Activated gamma-delta T cell treated with anti-CD3 and anti-CD28 coated beads, Interleukin-2, amount 50 U/mL, for 16 hours (primary cell): ENCODE results near the gene POGK.
"Not testable (repeated sequence)": the region's sequence is repeated elsewhere in the genome, so short reads cannot be mapped to it uniquely, and the experiment has no call there.

ENCODE experiments used
- DNase-seq: peaks from one replicate; pipeline ENCODE4 v3.0.0-alpha.2; 2020; ENCODE audit warnings: low read depth

The POGK gene

GRCh38 chr1:166857995-166858394 lies 18.7 kb downstream of the POGK start:
- DNase-seq = no peak

- DNase-seq = no peak
These were observed 19.6 kb downstream of the POGK start for GRCh38 chr1:166858726-166859419.

- DNase-seq = no peak
These were observed 20.3 kb downstream of the POGK start for GRCh38 chr1:166859597-166859996.

GRCh38 chr1:166865926-166866325 lies 26.7 kb downstream of the POGK start:
- DNase-seq = no peak

GRCh38 chr1:166868639-166869038 lies 29.4 kb downstream of the POGK start:
- no peak for DNase-seq

GRCh38 chr1:166869318-166870099 lies 30.2 kb downstream of the POGK start:
- DNase-seq = no peak

GRCh38 chr1:166870584-166870983 lies 31.3 kb downstream of the POGK start:
- no peak for DNase-seq

GRCh38 chr1:166874464-166874863 lies 35.2 kb downstream of the POGK start:
- no peak for DNase-seq

- DNase-seq = no peak
These were observed 36.0 kb downstream of the POGK start for GRCh38 chr1:166875302-166875733.

GRCh38 chr1:166875734-166876539 lies 36.7 kb downstream of the POGK start, which contains the start of gene TADA1:
Gene TADA1 (minus strand): TSS chr1:166876264. CDS start chr1:166876233, 31 bp downstream.
- peak; percentile 99 for DNase-seq

GRCh38 chr1:166876540-166876838 lies 37.2 kb downstream of the POGK start:
- DNase-seq = no peak

- not testable (repeated sequence) for DNase-seq
These were observed 39.1 kb downstream of the POGK start for GRCh38 chr1:166878173-166878917.

- DNase-seq = no peak
These were observed 43.6 kb downstream of the POGK start for GRCh38 chr1:166882893-166883292.

- DNase-seq = peak; percentile 5
These were observed 44.9 kb downstream of the POGK start for GRCh38 chr1:166884040-166884642.

- no peak for DNase-seq
These were observed 45.7 kb downstream of the POGK start for GRCh38 chr1:166884971-166885370.

- DNase-seq = no peak
These were observed 49.3 kb downstream of the POGK start for GRCh38 chr1:166888373-166889111.

- DNase-seq = no peak
These were observed 50.5 kb downstream of the POGK start for GRCh38 chr1:166889776-166890175.

- no peak for DNase-seq
These were observed 56.5 kb downstream of the POGK start for GRCh38 chr1:166895766-166896165.

GRCh38 chr1:166899769-166900168 lies 60.5 kb downstream of the POGK start:
- no peak for DNase-seq

- no peak for DNase-seq
These were observed 61.7 kb downstream of the POGK start for GRCh38 chr1:166900987-166901386.

GRCh38 chr1:166902279-166902678 lies 63.0 kb downstream of the POGK start:
- no peak for DNase-seq
